Stimulated activated naive CD8-positive, alpha-beta T cell treated with anti-CD3 and anti-CD28 coated beads, Interleukin-15, Interleukin-2, amounts not matched to agents 100 ng/mL and 50 ng/mL, for 24 hours (primary cell): ENCODE results near the gene BABAM2.

Experiments used
- H3K27ac Mint-ChIP-seq: one replicate; pipeline ENCODE4 v1.8.0; 2021; ENCODE audit warnings: mild to moderate bottlenecking, mixed read lengths
- H3K27me3 Mint-ChIP-seq: one replicate; pipeline ENCODE4 v1.8.0; 2021; ENCODE audit warnings: mixed read lengths
- H3K36me3 Mint-ChIP-seq: one replicate; pipeline ENCODE4 v1.8.0; 2021; ENCODE audit warnings: low read depth, mixed read lengths
- H3K4me1 Mint-ChIP-seq: one replicate; pipeline ENCODE4 v1.8.0; 2021; ENCODE audit warnings: low read depth, mixed read lengths
- H3K4me3 Mint-ChIP-seq: one replicate; pipeline ENCODE4 v1.8.0; 2021; ENCODE audit warnings: mild to moderate bottlenecking, mixed read lengths
- H3K9me3 Mint-ChIP-seq: one replicate; pipeline ENCODE4 v1.8.0; 2021; ENCODE audit warnings: mixed read lengths

BABAM2 gene

DNA sequence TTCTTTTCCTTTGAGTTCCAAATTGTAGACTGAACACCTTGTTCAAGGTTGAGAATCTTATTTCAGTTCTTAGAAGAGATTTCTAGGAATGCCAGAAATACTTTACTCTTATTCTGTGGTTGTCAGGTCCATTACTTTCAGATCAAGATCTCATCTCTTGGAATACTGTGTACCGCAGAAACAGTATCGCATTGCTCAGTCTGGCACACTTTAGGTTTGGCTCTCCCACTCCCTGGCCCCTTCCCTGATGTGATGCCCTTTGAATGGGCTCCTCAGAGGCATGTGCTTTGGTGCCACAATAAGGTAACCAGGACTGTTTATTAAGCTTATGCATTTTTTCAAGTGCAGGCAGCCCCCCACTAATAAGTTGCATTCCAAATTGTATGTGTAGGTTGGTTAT, 257.5 kb downstream of the BABAM2 start:
- H3K9me3 Mint-ChIP-seq: no peaks in the 10 kb centered on the region
- H3K27me3 Mint-ChIP-seq: no peaks in the 10 kb centered on the region
- H3K4me3 Mint-ChIP-seq: no peak overlapping the region
- no peak overlapping the region for H3K27ac Mint-ChIP-seq
- H3K4me1 Mint-ChIP-seq: no peaks in the 10 kb centered on the region
- peaks cover 41% of the 10 kb centered on the region for H3K36me3 Mint-ChIP-seq

- peaks cover 46% of the 10 kb centered on the region for H3K36me3 Mint-ChIP-seq
- H3K27me3 Mint-ChIP-seq: no peaks in the 10 kb centered on the region
- no peaks in the 10 kb centered on the region for H3K4me1 Mint-ChIP-seq
- H3K9me3 Mint-ChIP-seq: no peaks in the 10 kb centered on the region
- no peak overlapping the region for H3K27ac Mint-ChIP-seq
- H3K4me3 Mint-ChIP-seq: no peak overlapping the region
These were observed 258.0 kb downstream of the BABAM2 start for GRCh38 chr2:28148566-28148965.

- peaks cover 7% of the 10 kb centered on the region for H3K9me3 Mint-ChIP-seq
- H3K4me1 Mint-ChIP-seq: no peaks in the 10 kb centered on the region
- peaks cover 51% of the 10 kb centered on the region for H3K36me3 Mint-ChIP-seq
- H3K27ac Mint-ChIP-seq: no peak overlapping the region
- no peaks in the 10 kb centered on the region for H3K27me3 Mint-ChIP-seq
- H3K4me3 Mint-ChIP-seq: no peak overlapping the region
These were observed 259.8 kb downstream of the BABAM2 start for GRCh38 chr2:28150236-28150915.

GRCh38 chr2:28150994-28151393, 260.5 kb downstream of the BABAM2 start:
- Mint-ChIP-seq H3K9me3 (peaks cover 13% of the 10 kb centered on the region), H3K36me3 (peaks cover 53% of the 10 kb centered on the region), H3K4me1 (no peaks in the 10 kb centered on the region), H3K27ac (no peak overlapping the region), H3K4me3 (no peak overlapping the region), H3K27me3 (no peaks in the 10 kb centered on the region)

DNA sequence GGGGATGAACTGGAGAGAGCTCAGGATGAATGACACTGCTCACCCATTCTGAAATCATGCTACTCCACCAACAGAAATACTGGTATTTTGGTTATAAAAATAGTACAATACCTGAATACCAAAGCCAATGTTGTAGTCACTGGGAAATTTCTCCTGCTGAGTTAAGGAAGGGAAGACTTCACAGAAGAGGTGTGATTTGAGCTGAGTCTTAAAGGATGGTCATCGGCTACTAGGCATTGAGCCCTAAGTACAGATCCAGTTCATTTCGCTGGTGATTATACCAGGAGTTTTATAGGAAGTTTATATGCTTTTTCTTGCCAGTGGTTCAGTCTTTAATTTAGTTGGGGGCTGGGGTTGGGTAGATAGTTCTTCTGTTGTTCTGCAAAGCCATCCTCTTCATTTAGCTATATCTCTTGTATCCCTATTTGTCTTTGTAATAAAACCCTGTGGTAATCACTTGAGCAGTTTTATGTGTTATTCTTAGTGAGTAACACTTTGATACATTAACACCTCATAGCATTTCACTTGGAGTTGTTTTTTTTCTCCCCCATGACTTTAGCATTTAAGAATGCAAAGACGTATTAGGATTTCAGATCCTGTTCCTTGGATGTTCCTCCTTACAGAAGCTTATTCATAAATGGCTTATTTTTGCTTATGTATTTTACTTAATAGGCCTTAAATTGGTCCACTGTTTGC, 262.2 kb downstream of the BABAM2 start:
- H3K4me3 Mint-ChIP-seq: no peak overlapping the region
- H3K9me3 Mint-ChIP-seq: peaks cover 15% of the 10 kb centered on the region
- H3K36me3 Mint-ChIP-seq: peaks cover 58% of the 10 kb centered on the region
- no peaks in the 10 kb centered on the region for H3K4me1 Mint-ChIP-seq
- no peaks in the 10 kb centered on the region for H3K27me3 Mint-ChIP-seq
- H3K27ac Mint-ChIP-seq: no peak overlapping the region

- H3K4me1 Mint-ChIP-seq: no peaks in the 10 kb centered on the region
- H3K36me3 Mint-ChIP-seq: peaks cover 55% of the 10 kb centered on the region
- no peaks in the 10 kb centered on the region for H3K27me3 Mint-ChIP-seq
- peaks cover 15% of the 10 kb centered on the region for H3K9me3 Mint-ChIP-seq
- H3K4me3 Mint-ChIP-seq: no peak overlapping the region
- H3K27ac Mint-ChIP-seq: no peak overlapping the region
These were observed 263.3 kb downstream of the BABAM2 start for GRCh38 chr2:28153851-28154250.

DNA sequence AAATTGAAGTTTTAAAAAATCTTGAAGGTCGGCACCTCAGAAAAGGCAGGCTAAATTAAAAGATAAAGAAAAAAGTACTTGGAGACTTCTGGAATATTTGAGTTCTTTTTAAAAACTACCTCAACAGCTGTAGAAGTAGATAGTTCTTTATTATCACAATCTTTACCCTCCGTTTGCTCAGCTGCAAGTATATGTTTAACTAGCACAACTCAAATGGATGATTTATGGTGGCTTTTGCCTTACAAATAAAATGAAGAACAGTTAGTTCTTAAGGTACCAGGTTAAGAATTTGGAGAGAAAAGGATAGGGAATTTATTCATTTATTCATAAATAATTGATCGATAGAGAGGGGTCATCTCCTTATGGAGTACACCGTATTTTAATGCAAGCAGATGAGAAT, 264.6 kb downstream of the BABAM2 start:
- Mint-ChIP-seq H3K27me3 (no peaks in the 10 kb centered on the region), H3K4me3 (no peak overlapping the region), H3K27ac (no peak overlapping the region), H3K36me3 (peaks cover 61% of the 10 kb centered on the region), H3K9me3 (peaks cover 15% of the 10 kb centered on the region), H3K4me1 (no peaks in the 10 kb centered on the region)

GRCh38 chr2:28155627-28156026, 265.1 kb downstream of the BABAM2 start:
- Mint-ChIP-seq H3K36me3 (peaks cover 58% of the 10 kb centered on the region), H3K27ac (no peak overlapping the region)

DNA sequence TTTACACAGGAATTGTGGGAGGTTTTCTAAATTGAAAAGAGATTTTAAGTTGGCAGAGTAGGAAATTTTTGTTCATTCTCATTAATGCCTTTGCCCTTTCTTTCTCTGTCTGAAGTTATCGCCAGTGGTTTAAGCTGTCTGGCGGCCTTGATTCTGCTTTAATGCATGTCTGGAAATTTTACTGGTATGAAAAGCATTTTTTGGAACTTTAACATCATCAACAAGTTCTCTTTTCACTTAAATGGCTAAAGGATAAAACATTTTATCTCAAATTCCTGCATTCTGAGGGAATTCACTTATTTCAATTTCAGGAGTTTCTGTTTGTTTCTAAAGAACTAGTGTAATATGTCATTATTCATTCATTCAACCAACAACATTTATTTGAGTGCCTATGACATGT, 268.3 kb downstream of the BABAM2 start:
- no peaks in the 10 kb centered on the region for H3K27me3 Mint-ChIP-seq
- no peak overlapping the region for H3K27ac Mint-ChIP-seq
- H3K9me3 Mint-ChIP-seq: peaks cover 15% of the 10 kb centered on the region
- H3K4me1 Mint-ChIP-seq: no peaks in the 10 kb centered on the region
- no peak overlapping the region for H3K4me3 Mint-ChIP-seq
- peaks cover 35% of the 10 kb centered on the region for H3K36me3 Mint-ChIP-seq

More at GRCh38 chr2:28155627-28156026, 265.1 kb downstream of the BABAM2 start:
- H3K4me1 Mint-ChIP-seq: no peaks in the 10 kb centered on the region
- H3K4me3 Mint-ChIP-seq: no peak overlapping the region
- H3K27me3 Mint-ChIP-seq: no peaks in the 10 kb centered on the region
- peaks cover 15% of the 10 kb centered on the region for H3K9me3 Mint-ChIP-seq

DNA sequence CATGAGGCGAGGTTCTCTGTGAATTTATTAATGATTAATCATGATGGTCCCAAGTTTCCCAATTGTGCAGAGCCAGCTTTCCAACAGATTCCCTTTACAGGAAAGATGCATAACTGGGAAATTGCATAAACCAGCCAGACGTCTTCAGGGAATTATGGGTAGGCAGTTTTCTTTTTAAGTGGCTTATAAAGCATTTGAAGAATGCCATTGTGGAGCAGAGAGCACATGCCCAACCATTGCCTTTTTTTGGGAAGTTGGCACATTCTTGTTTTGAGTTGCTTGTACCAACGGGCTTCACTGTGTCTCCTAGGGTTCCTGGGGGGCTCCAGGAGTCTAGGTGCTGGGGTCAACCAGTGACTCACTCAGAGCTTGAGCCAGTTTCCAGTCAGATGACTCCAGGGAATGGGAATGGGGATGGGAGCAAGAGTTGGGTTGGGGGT, 270.5 kb downstream of the BABAM2 start:
- H3K9me3 Mint-ChIP-seq: peaks cover 2% of the 10 kb centered on the region
- no peaks in the 10 kb centered on the region for H3K4me1 Mint-ChIP-seq
- H3K27ac Mint-ChIP-seq: no peak overlapping the region
- H3K27me3 Mint-ChIP-seq: no peaks in the 10 kb centered on the region
- no peak overlapping the region for H3K4me3 Mint-ChIP-seq
- H3K36me3 Mint-ChIP-seq: peaks cover 13% of the 10 kb centered on the region

DNA sequence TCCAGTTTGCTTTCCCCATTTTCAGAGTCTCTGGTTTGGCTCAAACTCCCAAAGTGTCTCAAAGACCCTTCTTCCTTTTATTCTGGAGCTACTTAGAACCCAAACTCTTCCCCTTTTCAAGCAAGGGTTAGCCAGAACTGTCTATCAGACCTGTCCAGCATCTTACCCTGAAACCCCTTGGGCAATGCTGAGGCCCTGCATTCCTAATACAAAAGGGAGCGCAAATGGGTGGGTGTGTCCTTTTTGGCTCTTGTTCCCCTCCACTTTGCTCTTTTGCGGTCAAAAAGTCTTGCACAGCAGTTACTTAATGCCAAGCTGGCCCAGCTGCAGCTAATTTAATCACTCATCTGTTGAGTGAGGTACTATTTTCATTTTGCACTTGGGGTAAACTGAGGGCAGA, 270.9 kb downstream of the BABAM2 start:
- H3K4me1 Mint-ChIP-seq: no peaks in the 10 kb centered on the region
- H3K27me3 Mint-ChIP-seq: no peaks in the 10 kb centered on the region
- peaks cover 12% of the 10 kb centered on the region for H3K36me3 Mint-ChIP-seq
- no peak overlapping the region for H3K27ac Mint-ChIP-seq
- no peaks in the 10 kb centered on the region for H3K9me3 Mint-ChIP-seq
- H3K4me3 Mint-ChIP-seq: no peak overlapping the region

- Mint-ChIP-seq H3K4me1 (no peaks in the 10 kb centered on the region), H3K9me3 (no peaks in the 10 kb centered on the region), H3K36me3 (peaks cover 12% of the 10 kb centered on the region), H3K27me3 (no peaks in the 10 kb centered on the region), H3K4me3 (no peak overlapping the region), H3K27ac (no peak overlapping the region)
These were observed 272.0 kb downstream of the BABAM2 start for GRCh38 chr2:28162564-28162963.

- Mint-ChIP-seq H3K27me3 (no peaks in the 10 kb centered on the region), H3K4me3 (no peak overlapping the region), H3K27ac (no peak overlapping the region), H3K9me3 (no peaks in the 10 kb centered on the region), H3K4me1 (no peaks in the 10 kb centered on the region), H3K36me3 (peaks cover 12% of the 10 kb centered on the region)
These were observed 272.5 kb downstream of the BABAM2 start for GRCh38 chr2:28163028-28163427.

- Mint-ChIP-seq H3K27ac (no peak overlapping the region), H3K4me1 (no peaks in the 10 kb centered on the region), H3K9me3 (no peaks in the 10 kb centered on the region), H3K36me3 (peaks cover 12% of the 10 kb centered on the region), H3K27me3 (no peaks in the 10 kb centered on the region), H3K4me3 (no peak overlapping the region)
These were observed 273.2 kb downstream of the BABAM2 start for GRCh38 chr2:28163627-28164279.

GRCh38 chr2:28164280-28164801, 273.8 kb downstream of the BABAM2 start:
- H3K9me3 Mint-ChIP-seq: no peaks in the 10 kb centered on the region
- no peaks in the 10 kb centered on the region for H3K27me3 Mint-ChIP-seq
- peaks cover 8% of the 10 kb centered on the region for H3K36me3 Mint-ChIP-seq
- no peak overlapping the region for H3K4me3 Mint-ChIP-seq
- no peak overlapping the region for H3K27ac Mint-ChIP-seq
- H3K4me1 Mint-ChIP-seq: no peaks in the 10 kb centered on the region
